Motor neuron (in vitro differentiated cells): ENCODE data around the gene RREB1. TPM values are rescaled to one million over a fixed set of nuclear protein-coding genes. Genes with fewer than 3 reads are reported as not detected.
A peak's percentile ranks its signal among the peaks of the same experiment; 100 is the strongest.

Experiments
- ATAC-seq, 8 experiments: fragments of 200-7000 bp; cut with Tn5 transposase; replicated peaks in 6 of 8; 2 replicates each; pipeline ENCODE4 v1.8.0; 2021; ENCODE audit warnings: mild to moderate bottlenecking in 8 of 8, moderate library complexity in 8 of 8
- H3K27ac ChIP-seq, 2 donors: fragments of 250-450 bp; sonication (Bioruptor Pico); 2 replicates each; pipeline ENCODE4 v1.9.0; 2021; ENCODE audit warnings: antibody characterized with exemption in 2 of 2, mild to moderate bottlenecking in 2 of 2, moderate library complexity in 1 of 2
- H3K4me1 ChIP-seq, 2 donors: fragments of 250-450 bp; sonication (Bioruptor Pico); replicated peaks in 1 of 2; 2 replicates each; pipeline ENCODE4 v1.6.1; 2021; ENCODE audit warnings: antibody characterized with exemption in 2 of 2, mild to moderate bottlenecking in 2 of 2, moderate library complexity in 1 of 2
- H3K4me3 ChIP-seq, 5 donors: fragments of 250-450 bp; sonication (Bioruptor Pico); 2 replicates each; pipeline ENCODE4 v1.9.0; 2021; ENCODE audit warnings: antibody characterized with exemption in 5 of 5, mild to moderate bottlenecking in 5 of 5, moderate library complexity in 4 of 5
- WGBS, 10 experiments: fragments of 450-650 bp; shearing (Covaris generic); methylation state at CpG; one replicate each; pipeline ENCODE4 v1.0.0; 2022; 5-methylcytosine and 5-hydroxymethylcytosine counted together
- in situ Hi-C, 9 experiments: fragments of 400-800 bp; cut with MboI; loops; one replicate each; pipeline ENCODE4 v1.15.0; 2021; ENCODE audit warnings: low sequenced_read_pairs in 9 of 9, low pct_unique_long_range_greater_than_20kb in 2 of 9; ENCODE audit not compliant: unreplicated experiment in 9 of 9
- total RNA-seq, 8 experiments: library from RNA; unstranded; fragments of 300-600 nt; gene quantifications; 2 replicates each; pipeline versions ENCODE4 v1.2.3 to v1.2.4, GENCODE V29; 2022

The RREB1 gene
- total RNA-seq, 8 experiments from 2014 or later = 2.5 to 32.3 (median 6.1) TPM

- no peak overlapping the region for H3K4me3 ChIP-seq
- no peaks in the 10 kb centered on the region for H3K4me1 ChIP-seq
- WGBS, 10 experiments = 86 to 100% (median 95%) methylated on average over 1 to 5 of the region's 5 CpGs; no CpG with 5 or more reads in 2 of the 10 experiments
- no peak for ATAC-seq
- in situ Hi-C loops = no loop called here
- H3K27ac ChIP-seq = no peak overlapping the region
Measured at GRCh38 chr6:7188492-7188891, 80.7 kb downstream of the RREB1 start.

GRCh38 chr6:7189101-7189758 is 81.5 kb downstream of the RREB1 start:
- Histone ChIP-seq H3K4me1 (no peaks in the 10 kb centered on the region), H3K4me3 (no peak overlapping the region), H3K27ac (no peak overlapping the region)
- in situ Hi-C loops = no loop called here
- 60 to 100% (median 97%) methylated on average over 1 to 6 of the region's 9 CpGs; no CpG with 5 or more reads in 3 of the 10 experiments for WGBS, 10 experiments
- ATAC-seq = no peak

- in situ Hi-C loops = no loop called here
- H3K27ac ChIP-seq = no peak overlapping the region
- no peak overlapping the region for H3K4me3 ChIP-seq
- no peaks in the 10 kb centered on the region for H3K4me1 ChIP-seq
- WGBS, 10 experiments = 62 to 100% (median 90%) methylated on average over 1 to 2 of the region's 2 CpGs; no CpG with 5 or more reads in 3 of the 10 experiments
- no peak for ATAC-seq
Measured at GRCh38 chr6:7190791-7191190, 83.0 kb downstream of the RREB1 start.

DNA sequence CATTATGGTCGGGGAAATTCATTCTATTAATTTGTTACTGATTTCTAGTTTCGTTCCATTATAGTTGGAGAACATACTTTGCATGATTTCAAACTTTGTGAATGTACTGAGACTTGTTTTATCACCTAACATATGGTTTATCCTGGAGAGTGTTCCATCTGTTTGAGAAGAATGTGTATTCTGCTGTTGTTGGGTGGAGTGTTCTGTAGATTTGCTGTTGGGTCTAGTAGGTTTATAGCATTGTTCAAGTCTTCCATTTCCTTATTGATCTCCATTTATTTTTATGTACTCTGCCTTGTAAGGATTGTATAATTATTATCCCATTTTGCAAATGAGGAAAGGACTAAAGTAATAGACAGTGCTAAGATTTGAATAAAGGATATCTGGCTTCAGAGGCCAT is 85.4 kb downstream of the RREB1 start:
- 94 to 100% (median 100%) methylated on average over 2 of the region's 2 CpGs; no CpG with 5 or more reads in 1 of the 10 experiments for WGBS, 10 experiments
- Histone ChIP-seq H3K4me1 (no peaks in the 10 kb centered on the region), H3K4me3 (no peak overlapping the region), H3K27ac (no peak overlapping the region)
- ATAC-seq = no peak
- in situ Hi-C loops = no loop called here

- Histone ChIP-seq H3K27ac (no peak overlapping the region), H3K4me1 (no peaks in the 10 kb centered on the region), H3K4me3 (no peak overlapping the region)
- 88 to 100% (median 96%) methylated on average over 1 to 3 of the region's 3 CpGs; no CpG with 5 or more reads in 2 of the 10 experiments for WGBS, 10 experiments
- in situ Hi-C loops = no loop called here
- ATAC-seq = no peak
Measured at GRCh38 chr6:7194657-7195056, 86.9 kb downstream of the RREB1 start.

DNA sequence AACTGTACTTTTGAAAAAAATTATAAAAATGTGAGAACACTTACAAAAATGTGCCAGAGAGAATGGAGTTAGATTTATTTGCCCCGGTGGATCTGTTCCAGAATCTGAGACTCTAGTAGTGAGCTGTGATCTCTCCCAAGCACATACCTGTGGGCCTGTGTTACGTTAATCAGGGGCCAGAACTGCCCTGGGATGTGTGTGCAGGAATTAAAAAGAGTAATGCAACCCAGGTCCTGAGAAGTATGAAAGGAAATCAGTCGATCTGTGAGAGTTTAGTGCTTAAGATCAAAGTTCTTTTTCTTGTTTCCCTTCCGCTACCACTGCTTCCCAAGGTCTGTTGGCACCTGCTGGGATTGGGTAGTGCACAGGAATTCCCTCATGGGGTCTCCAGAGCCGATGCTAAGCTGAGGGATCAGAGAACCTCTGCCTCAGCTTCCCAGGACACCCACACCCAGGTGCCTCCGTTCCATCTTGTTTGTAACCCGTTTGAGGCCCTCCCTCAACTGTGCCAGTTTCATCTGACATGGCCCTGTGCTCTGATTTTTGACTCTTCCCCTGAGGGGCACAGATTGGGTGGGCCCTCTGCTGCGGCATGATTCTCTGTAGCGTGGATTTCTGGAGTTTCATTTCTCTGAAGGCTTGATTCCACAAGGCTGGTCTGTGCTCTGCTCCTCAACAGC is 87.7 kb downstream of the RREB1 start:
- H3K4me3 ChIP-seq = no peak overlapping the region
- no peaks in the 10 kb centered on the region for H3K4me1 ChIP-seq
- in situ Hi-C loops = no loop called here
- H3K27ac ChIP-seq = no peak overlapping the region
- no peak for ATAC-seq
- 60 to 95% (median 80%) methylated on average over 1 to 7 of the region's 9 CpGs; no CpG with 5 or more reads in 2 of the 10 experiments for WGBS, 10 experiments

DNA sequence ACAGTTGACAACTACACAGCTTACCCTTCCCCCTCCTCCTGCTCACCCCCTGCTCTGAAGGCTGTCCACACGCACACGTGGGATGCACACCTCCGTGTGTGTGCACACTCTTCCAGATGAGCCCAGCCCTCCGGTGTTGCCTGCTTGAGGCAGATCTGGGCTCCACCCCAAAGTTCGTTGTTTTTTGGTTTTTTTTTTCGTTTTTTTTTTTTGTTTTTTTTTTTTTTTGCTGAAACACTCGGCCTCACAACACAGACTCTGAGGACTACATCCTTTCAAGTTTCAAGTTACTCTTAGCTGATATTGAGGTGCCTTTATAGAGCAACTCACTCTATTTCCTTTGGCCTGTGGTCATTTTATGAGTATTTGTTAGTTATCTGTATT is 88.2 kb downstream of the RREB1 start:
- in situ Hi-C loops = no loop called here
- 16 to 71% (median 52%) methylated on average over 1 to 7 of the region's 7 CpGs for WGBS, 10 experiments
- ATAC-seq = peak in 2 of 8 experiments; percentile 21 to 38
- Histone ChIP-seq H3K27ac (no peak overlapping the region), H3K4me3 (no peak overlapping the region), H3K4me1 (no peaks in the 10 kb centered on the region)

DNA sequence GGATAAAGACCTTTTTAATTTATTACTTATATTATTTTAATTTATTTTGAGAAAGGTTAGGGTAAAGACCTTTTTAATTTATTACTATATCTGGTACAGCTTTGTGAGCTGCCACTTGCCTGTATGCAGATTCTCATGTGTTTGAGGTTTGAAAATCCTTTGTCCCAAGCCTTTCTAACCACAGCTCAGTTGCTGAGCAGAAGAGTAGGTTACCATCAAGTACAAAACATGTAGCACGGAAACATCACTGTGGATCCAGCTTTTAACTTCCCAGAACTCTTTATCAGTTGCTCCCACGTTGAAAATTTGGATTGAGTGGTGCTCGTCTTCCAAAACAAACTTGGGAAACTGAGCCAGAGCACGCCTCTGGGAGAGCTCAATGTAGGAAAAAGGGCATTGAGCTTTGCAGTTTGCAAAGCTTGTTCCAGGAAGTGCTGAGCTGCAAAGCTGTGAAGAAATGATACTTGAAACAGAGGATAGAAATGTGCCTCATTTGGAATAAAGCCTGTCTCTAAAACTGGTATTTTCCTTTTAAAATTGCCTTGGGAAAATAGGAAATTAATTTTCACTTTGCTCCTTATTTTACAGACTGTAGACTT is 89.0 kb downstream of the RREB1 start:
- H3K4me3 ChIP-seq = no peak overlapping the region
- no peak for ATAC-seq
- no peak overlapping the region for H3K27ac ChIP-seq
- H3K4me1 ChIP-seq = no peaks in the 10 kb centered on the region
- in situ Hi-C loops = no loop called here
- 86 to 100% (median 100%) methylated on average over 1 to 4 of the region's 4 CpGs; no CpG with 5 or more reads in 1 of the 10 experiments for WGBS, 10 experiments

- Histone ChIP-seq H3K4me3 (no peak overlapping the region), H3K27ac (no peak overlapping the region), H3K4me1 (no peaks in the 10 kb centered on the region)
- ATAC-seq = no peak
- in situ Hi-C loops = no loop called here
- WGBS, 10 experiments = 81 to 100% (median 94%) methylated on average over 1 to 6 of the region's 6 CpGs; no CpG with 5 or more reads in 2 of the 10 experiments
Measured at GRCh38 chr6:7197747-7198146, 90.0 kb downstream of the RREB1 start.

- no peaks in the 10 kb centered on the region for H3K4me1 ChIP-seq
- 85 to 100% (median 93%) methylated on average over 2 to 11 of the region's 11 CpGs for WGBS, 10 experiments
- no peak overlapping the region for H3K4me3 ChIP-seq
- ATAC-seq = no peak
- in situ Hi-C loops = no loop called here
- no peak overlapping the region for H3K27ac ChIP-seq
Measured at GRCh38 chr6:7198833-7199800, 91.4 kb downstream of the RREB1 start.

DNA sequence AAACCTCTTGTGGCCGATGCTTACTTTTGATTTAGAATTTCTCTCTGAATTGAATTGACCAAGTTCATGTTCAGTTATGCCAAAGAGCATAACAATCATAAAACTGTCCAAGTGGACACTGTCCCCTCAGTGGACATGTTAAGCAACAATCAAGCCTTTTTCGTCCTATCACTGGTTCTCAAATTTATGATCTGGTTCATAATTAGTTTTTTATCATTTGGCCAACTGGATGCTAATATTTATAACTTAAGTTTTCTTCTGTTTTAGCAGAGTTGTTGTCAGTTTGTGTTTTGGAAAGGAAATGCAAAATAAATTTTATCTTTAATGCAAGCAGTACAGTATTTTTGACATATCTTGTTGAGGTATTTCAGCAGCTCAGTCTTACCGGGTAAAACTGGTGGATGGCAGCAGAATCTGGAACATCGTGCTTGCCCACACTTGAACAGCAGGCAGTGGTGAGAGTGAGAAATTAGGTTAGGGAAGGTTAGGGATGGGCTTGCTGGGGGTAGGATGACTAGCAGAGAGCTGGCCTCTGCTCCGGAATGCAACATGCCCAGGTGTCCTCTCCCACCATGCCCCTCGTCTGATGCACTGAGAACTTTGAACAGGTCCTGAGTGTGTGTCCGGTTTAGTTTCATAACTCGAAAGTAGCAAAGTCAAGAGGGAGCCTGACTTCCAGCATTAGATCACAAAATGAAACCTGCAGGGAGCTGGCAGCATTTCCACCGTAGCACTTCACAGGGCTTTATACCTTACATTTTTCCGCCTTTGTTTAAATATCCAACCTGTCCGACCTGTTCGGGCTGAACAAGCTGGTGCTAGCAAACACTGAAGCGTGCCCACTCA is 93.1 kb downstream of the RREB1 start:
- Histone ChIP-seq H3K4me1 (no peaks in the 10 kb centered on the region), H3K27ac (no peak overlapping the region), H3K4me3 (no peak overlapping the region)
- 90 to 100% (median 96%) methylated on average over 2 to 12 of the region's 13 CpGs; no CpG with 5 or more reads in 2 of the 10 experiments for WGBS, 10 experiments
- in situ Hi-C loops = no loop called here
- no peak for ATAC-seq

DNA sequence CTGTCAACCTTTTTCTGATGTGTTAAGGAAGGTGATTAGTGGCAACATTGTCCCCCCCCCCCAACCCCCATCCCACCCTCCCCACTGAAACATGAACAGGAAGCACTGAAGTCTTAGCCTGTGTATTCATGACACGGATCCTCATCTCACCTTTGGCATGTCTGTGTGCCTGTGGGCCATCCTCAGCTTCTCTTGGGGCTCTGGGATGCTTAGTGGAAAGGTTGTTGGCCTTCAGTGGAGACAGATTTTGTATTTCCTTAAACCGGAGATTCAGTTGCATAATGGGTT is 93.6 kb downstream of the RREB1 start:
- no peak for ATAC-seq

More for the DNA sequence above, 93.6 kb downstream of the RREB1 start:
- in situ Hi-C loops = no loop called here
- Histone ChIP-seq H3K27ac (no peak overlapping the region), H3K4me3 (no peak overlapping the region), H3K4me1 (no peaks in the 10 kb centered on the region)
- WGBS, 10 experiments = 86 to 100% methylated on average over 1 of the region's 2 CpGs; no CpG with 5 or more reads in 8 of the 10 experiments
